Neural progenitor cell (in vitro differentiated cells): Measurements from ENCODE around the gene KRTAP4-6.

Source experiments
- EZH2 ChIP-seq: fragments of 200-600 bp; sonication (generic); IDR thresholded peaks from 2 replicates; pipeline ENCODE4 v1.6.1; 2017; ENCODE audit warnings: antibody characterized with exemption, mild to moderate bottlenecking, moderate library complexity
- EZH2phosphoT487 ChIP-seq: fragments of 200-600 bp; sonication (generic); IDR thresholded peaks from 2 replicates; pipeline ENCODE4 v1.6.1; 2017; ENCODE audit warnings: antibody characterized with exemption
- TF ChIP-seq, protein P1 (sequence below): fragments of 200-600 bp; sonication (generic); IDR thresholded peaks from 2 replicates; pipeline ENCODE4 v1.5.1; 2017; ENCODE audit warnings: antibody characterized with exemption, mild to moderate bottlenecking

DNA sequence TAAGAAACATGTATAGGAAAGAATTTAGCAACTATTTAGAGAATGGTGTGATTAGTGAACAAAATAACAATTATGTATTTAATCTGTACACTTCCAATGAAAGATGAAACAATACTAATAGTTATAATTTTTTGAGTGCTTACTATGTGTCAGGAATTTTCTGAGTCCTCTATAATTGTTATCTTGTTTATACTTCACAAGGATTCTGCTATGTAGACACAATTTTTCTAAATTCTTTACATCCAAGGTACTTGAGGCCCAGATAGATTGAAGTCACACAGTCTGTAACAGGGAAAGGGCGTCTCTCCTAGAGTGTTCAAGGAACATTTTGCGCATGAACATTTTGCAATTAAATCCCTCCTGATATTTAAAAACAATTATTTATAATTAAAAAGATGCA is 15.3 kb downstream of the KRTAP4-6 start:
- TF ChIP-seq, protein P1, sequence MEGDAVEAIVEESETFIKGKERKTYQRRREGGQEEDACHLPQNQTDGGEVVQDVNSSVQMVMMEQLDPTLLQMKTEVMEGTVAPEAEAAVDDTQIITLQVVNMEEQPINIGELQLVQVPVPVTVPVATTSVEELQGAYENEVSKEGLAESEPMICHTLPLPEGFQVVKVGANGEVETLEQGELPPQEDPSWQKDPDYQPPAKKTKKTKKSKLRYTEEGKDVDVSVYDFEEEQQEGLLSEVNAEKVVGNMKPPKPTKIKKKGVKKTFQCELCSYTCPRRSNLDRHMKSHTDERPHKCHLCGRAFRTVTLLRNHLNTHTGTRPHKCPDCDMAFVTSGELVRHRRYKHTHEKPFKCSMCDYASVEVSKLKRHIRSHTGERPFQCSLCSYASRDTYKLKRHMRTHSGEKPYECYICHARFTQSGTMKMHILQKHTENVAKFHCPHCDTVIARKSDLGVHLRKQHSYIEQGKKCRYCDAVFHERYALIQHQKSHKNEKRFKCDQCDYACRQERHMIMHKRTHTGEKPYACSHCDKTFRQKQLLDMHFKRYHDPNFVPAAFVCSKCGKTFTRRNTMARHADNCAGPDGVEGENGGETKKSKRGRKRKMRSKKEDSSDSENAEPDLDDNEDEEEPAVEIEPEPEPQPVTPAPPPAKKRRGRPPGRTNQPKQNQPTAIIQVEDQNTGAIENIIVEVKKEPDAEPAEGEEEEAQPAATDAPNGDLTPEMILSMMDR: no peak
- no peak for TF ChIP-seq EZH2phosphoT487
- TF ChIP-seq EZH2: no peak
